IPS-20b (cell line): ENCODE results near the gene THSD4.

ENCODE experiments used
- H3K27ac ChIP-seq: one replicate; pipeline ENCODE4 v1.5.1; 2013; ENCODE audit warnings: low read length
- H3K27me3 ChIP-seq: 2 replicates; pipeline ENCODE4 v1.6.1; 2013; ENCODE audit warnings: mild to moderate bottlenecking, low read length, inconsistent platforms; ENCODE audit not compliant: insufficient read depth
- H3K36me3 ChIP-seq: 2 replicates; pipeline ENCODE4 v1.6.1; 2013; ENCODE audit warnings: low read depth, mild to moderate bottlenecking, inconsistent platforms, low read length, moderate library complexity; ENCODE audit not compliant: insufficient read depth
- H3K4me1 ChIP-seq: 2 replicates; pipeline ENCODE4 v1.6.1; 2013; ENCODE audit warnings: mild to moderate bottlenecking, control low read depth, inconsistent platforms, low read length, moderate library complexity; ENCODE audit not compliant: insufficient read depth
- H3K4me3 ChIP-seq: 2 replicates; pipeline ENCODE4 v1.5.1; 2013; ENCODE audit warnings: mild to moderate bottlenecking, low read length, inconsistent platforms
- H3K9ac ChIP-seq: 2 replicates; pipeline ENCODE4 v1.6.1; 2013; ENCODE audit warnings: low read depth, mild to moderate bottlenecking, inconsistent platforms, low read length, moderate library complexity
- H3K9me3 ChIP-seq: 2 replicates; pipeline ENCODE4 v1.6.1; 2013; ENCODE audit warnings: mild to moderate bottlenecking, low read depth, low read length, inconsistent platforms; ENCODE audit not compliant: insufficient read depth

THSD4 gene

GRCh38 chr15:71329497-71330260 lies 214.4 kb downstream of the THSD4 start:
- H3K27me3 ChIP-seq = no peaks in the 10 kb centered on the region
- no peaks in the 10 kb centered on the region for H3K36me3 ChIP-seq
- no peaks in the 10 kb centered on the region for H3K9me3 ChIP-seq
- H3K27ac ChIP-seq = no peak overlapping the region
- H3K4me3 ChIP-seq = no peak overlapping the region
- H3K4me1 ChIP-seq = peaks cover 8% of the 10 kb centered on the region; the same call in 1 of the 2 replicates
- no peak overlapping the region for H3K9ac ChIP-seq

GRCh38 chr15:71330638-71331162 lies 215.4 kb downstream of the THSD4 start:
- no peaks in the 10 kb centered on the region for H3K27me3 ChIP-seq
- no peaks in the 10 kb centered on the region for H3K9me3 ChIP-seq
- H3K9ac ChIP-seq = no peak overlapping the region
- no peak overlapping the region for H3K4me3 ChIP-seq
- peaks cover 8% of the 10 kb centered on the region; the same call in 1 of the 2 replicates for H3K4me1 ChIP-seq
- no peaks in the 10 kb centered on the region for H3K36me3 ChIP-seq
- H3K27ac ChIP-seq = no peak overlapping the region

- no peaks in the 10 kb centered on the region for H3K9me3 ChIP-seq
- H3K9ac ChIP-seq = no peak overlapping the region
- no peak overlapping the region for H3K4me3 ChIP-seq
- H3K27ac ChIP-seq = no peak overlapping the region
- H3K27me3 ChIP-seq = no peaks in the 10 kb centered on the region
- no peaks in the 10 kb centered on the region for H3K36me3 ChIP-seq
- H3K4me1 ChIP-seq = peaks cover 8% of the 10 kb centered on the region; the same call in 1 of the 2 replicates
Measured at GRCh38 chr15:71331173-71331572, 215.9 kb downstream of the THSD4 start.

GRCh38 chr15:71332431-71333004 lies 217.2 kb downstream of the THSD4 start:
- Histone ChIP-seq H3K4me1 (peaks cover 15% of the 10 kb centered on the region), H3K4me3 (no peak overlapping the region), H3K9me3 (no peaks in the 10 kb centered on the region), H3K27me3 (no peaks in the 10 kb centered on the region), H3K27ac (no peak overlapping the region), H3K36me3 (no peaks in the 10 kb centered on the region), H3K9ac (no peak overlapping the region)

GRCh38 chr15:71333136-71333700 lies 217.9 kb downstream of the THSD4 start:
- no peaks in the 10 kb centered on the region for H3K27me3 ChIP-seq
- no peak overlapping the region for H3K9ac ChIP-seq
- H3K4me3 ChIP-seq = no peak overlapping the region
- no peaks in the 10 kb centered on the region for H3K36me3 ChIP-seq
- no peaks in the 10 kb centered on the region for H3K9me3 ChIP-seq
- no peak overlapping the region for H3K27ac ChIP-seq
- peaks cover 22% of the 10 kb centered on the region for H3K4me1 ChIP-seq

- no peak overlapping the region for H3K27ac ChIP-seq
- H3K9me3 ChIP-seq = no peaks in the 10 kb centered on the region
- peaks cover 22% of the 10 kb centered on the region for H3K4me1 ChIP-seq
- H3K9ac ChIP-seq = no peak overlapping the region
- H3K36me3 ChIP-seq = no peaks in the 10 kb centered on the region
- H3K27me3 ChIP-seq = no peaks in the 10 kb centered on the region
- no peak overlapping the region for H3K4me3 ChIP-seq
Measured at GRCh38 chr15:71333839-71334238, 218.6 kb downstream of the THSD4 start.

- Histone ChIP-seq H3K27ac (no peak overlapping the region), H3K9ac (no peak overlapping the region), H3K4me3 (no peak overlapping the region), H3K27me3 (no peaks in the 10 kb centered on the region), H3K9me3 (no peaks in the 10 kb centered on the region), H3K36me3 (no peaks in the 10 kb centered on the region), H3K4me1 (peaks cover 22% of the 10 kb centered on the region)
Measured at GRCh38 chr15:71334434-71334833, 219.2 kb downstream of the THSD4 start.

- Histone ChIP-seq H3K36me3 (no peaks in the 10 kb centered on the region), H3K9ac (no peak overlapping the region), H3K4me3 (no peak overlapping the region), H3K4me1 (peaks cover 22% of the 10 kb centered on the region), H3K9me3 (no peaks in the 10 kb centered on the region), H3K27me3 (no peaks in the 10 kb centered on the region), H3K27ac (no peak overlapping the region)
Measured at GRCh38 chr15:71334873-71335272, 219.6 kb downstream of the THSD4 start.

- Histone ChIP-seq H3K9ac (no peak overlapping the region), H3K27me3 (no peaks in the 10 kb centered on the region), H3K27ac (no peak overlapping the region), H3K4me1 (peaks cover 22% of the 10 kb centered on the region), H3K4me3 (no peak overlapping the region), H3K36me3 (no peaks in the 10 kb centered on the region), H3K9me3 (no peaks in the 10 kb centered on the region)
Measured at GRCh38 chr15:71335591-71335990, 220.3 kb downstream of the THSD4 start.

GRCh38 chr15:71336671-71337070 lies 221.4 kb downstream of the THSD4 start:
- Histone ChIP-seq H3K27ac (no peak overlapping the region), H3K9me3 (no peaks in the 10 kb centered on the region), H3K9ac (no peak overlapping the region), H3K4me1 (peaks cover 14% of the 10 kb centered on the region), H3K27me3 (no peaks in the 10 kb centered on the region), H3K36me3 (no peaks in the 10 kb centered on the region), H3K4me3 (no peak overlapping the region)

GRCh38 chr15:71337197-71337845 lies 222.1 kb downstream of the THSD4 start:
- H3K4me3 ChIP-seq = no peak overlapping the region
- H3K36me3 ChIP-seq = no peaks in the 10 kb centered on the region
- H3K9me3 ChIP-seq = no peaks in the 10 kb centered on the region
- H3K27ac ChIP-seq = no peak overlapping the region
- H3K27me3 ChIP-seq = no peaks in the 10 kb centered on the region
- H3K4me1 ChIP-seq = peaks cover 14% of the 10 kb centered on the region
- no peak overlapping the region for H3K9ac ChIP-seq
